A549 (cell line): ENCODE results near the gene KLHL35. TPM values are rescaled to one million over a fixed set of nuclear protein-coding genes. Genes with fewer than 3 reads are reported as not detected.

Source experiments
- ATAC-seq, 2 experiments: fragments of 200-7000 bp in 1 of 2; fragments of >200 bp in 1 of 2; cut with Nextera tagmentation in 1 of 2; cut with Tn5 transposase in 1 of 2; 3 replicates each; pipeline versions ENCODE4 v1.8.0 to v1.9.1; 2018 to 2020; ENCODE audit warnings: mild to moderate bottlenecking in 1 of 2, moderate library complexity in 1 of 2
- CTCF ChIA-PET: fragments of 300-600 bp; sonication (Branson Sonifier 250); formaldehyde crosslinking; extraction: SDS; loops from one replicate; lab custom pipeline; 2021; ENCODE audit warnings: antibody characterized with exemption, inconsistent platforms; lab: Yijun Ruan, JAX
- POLR2A ChIA-PET: fragments of 350-600 bp; formaldehyde crosslinking; extraction: SDS; loops from one replicate; lab custom pipeline; 2021; ENCODE audit warnings: antibody characterized with exemption, inconsistent platforms; lab: Yijun Ruan, JAX
- DNase-seq, 2 experiments: peaks; one replicate each; pipeline versions ENCODE4 v3.0.0 to v3.0.0-alpha.2; 2011 to 2016; ENCODE audit warnings: low read depth in 1 of 2, low spot score in 1 of 2
- FAIRE-seq: peaks from 2 replicates; lab custom pipeline; 2011; peaks lifted over from hg19 to GRCh38; lab: Jason Lieb, UNC
- H3K27ac ChIP-seq, 2 experiments: fragments of >200 bp; sonication (Bioruptor Twin); formaldehyde crosslinking; 3 replicates each; pipeline ENCODE4 v1.5.1; 2016 to 2017
- H3K4me1 ChIP-seq: fragments of >200 bp; sonication (Bioruptor Twin); formaldehyde crosslinking; 3 replicates; pipeline ENCODE4 v1.6.1; 2016
- H3K4me2 ChIP-seq: fragments of >200 bp; sonication (Bioruptor Twin); formaldehyde crosslinking; 3 replicates; pipeline ENCODE4 v1.6.1; 2016
- H3K4me3 ChIP-seq: fragments of >200 bp; sonication (Bioruptor Twin); formaldehyde crosslinking; 3 replicates; pipeline ENCODE4 v1.5.1; 2016
- H3K9me3 ChIP-seq: fragments of >200 bp; sonication (Bioruptor Twin); formaldehyde crosslinking; 3 replicates; pipeline ENCODE4 v1.6.1; 2016
- CBX2 ChIP-seq: fragments of 200-600 bp; sonication (generic); IDR thresholded peaks from 2 replicates; pipeline ENCODE4 v1.6.1; 2016; ENCODE audit warnings: low read depth, mild to moderate bottlenecking, borderline replicate concordance
- CBX8 ChIP-seq: fragments of 200-600 bp; sonication (generic); IDR thresholded peaks from 2 replicates; pipeline ENCODE4 v1.6.1; 2016
- CEBPB ChIP-seq, 2 experiments: fragments of >200 bp in 1 of 2; sonication (Bioruptor Twin) in 1 of 2; formaldehyde crosslinking in 1 of 2; IDR thresholded peaks; 2 replicates each; pipeline ENCODE4 v1.6.1; 2012 to 2016
- CHD4 ChIP-seq: fragments of 200-600 bp; sonication (generic); IDR thresholded peaks from 2 replicates; pipeline ENCODE4 v1.6.1; 2016; ENCODE audit warnings: antibody characterized with exemption, mild to moderate bottlenecking, borderline replicate concordance
- EHMT2 ChIP-seq: fragments of 200-600 bp; sonication (generic); IDR thresholded peaks from 2 replicates; pipeline ENCODE4 v1.6.1; 2016; ENCODE audit warnings: antibody characterized with exemption, low read depth, mild to moderate bottlenecking, moderate library complexity
- EP300 ChIP-seq, 2 experiments: fragments of >200 bp; sonication (Bioruptor Twin); formaldehyde crosslinking; IDR thresholded peaks; 2 replicates in 1 of 2; 3 replicates in 1 of 2; pipeline ENCODE4 v1.6.1; 2016 to 2017
- ESRRA ChIP-seq: fragments of 150-350 bp; IDR thresholded peaks from 2 replicates; pipeline ENCODE4 v1.6.1; 2014; ENCODE audit warnings: mild to moderate bottlenecking, low read length, borderline replicate concordance
- GATA3 ChIP-seq: IDR thresholded peaks from 2 replicates; pipeline ENCODE4 v1.6.1; 2012; ENCODE audit warnings: borderline replicate concordance
- HEYL ChIP-seq: fragments of 250-450 bp; sonication (Bioruptor Pico); IDR thresholded peaks from 2 replicates; pipeline ENCODE4 v1.8.0; 2021; ENCODE audit warnings: mild to moderate bottlenecking, moderate library complexity
- JUNB ChIP-seq: fragments of >200 bp; sonication (Bioruptor Twin); formaldehyde crosslinking; IDR thresholded peaks from 2 replicates; pipeline ENCODE4 v1.6.1; 2016
- MAFK ChIP-seq: fragments of 450-650 bp; IDR thresholded peaks from 2 replicates; pipeline ENCODE4 v1.6.1; 2014; ENCODE audit not compliant: partially characterized antibody
- NR3C1 ChIP-seq: fragments of >200 bp; sonication (Bioruptor Twin); formaldehyde crosslinking; IDR thresholded peaks from 3 replicates; pipeline ENCODE4 v1.6.1; 2017
- PHF8 ChIP-seq: fragments of 200-600 bp; sonication (generic); IDR thresholded peaks from 2 replicates; pipeline ENCODE4 v1.6.1; 2016; ENCODE audit warnings: low read depth, mild to moderate bottlenecking, antibody characterized with exemption, moderate library complexity, borderline replicate concordance
- RARB ChIP-seq: fragments of 250-450 bp; sonication (Bioruptor Pico); IDR thresholded peaks from 2 replicates; pipeline ENCODE4 v1.8.0; 2021; ENCODE audit warnings: mild to moderate bottlenecking, moderate library complexity
- RNF2 ChIP-seq: fragments of 200-600 bp; sonication (generic); IDR thresholded peaks from 2 replicates; pipeline ENCODE4 v1.6.1; 2016; ENCODE audit warnings: low read depth, mild to moderate bottlenecking, antibody characterized with exemption, moderate library complexity, borderline replicate concordance
- TP53 ChIP-seq: fragments of 250-450 bp; sonication (Bioruptor Pico); IDR thresholded peaks from 2 replicates; pipeline ENCODE4 v1.5.0; 2021; ENCODE audit warnings: mild to moderate bottlenecking, moderate library complexity
- ZNF302 ChIP-seq: fragments of 250-450 bp; sonication (Bioruptor Pico); IDR thresholded peaks from 2 replicates; pipeline ENCODE4 v1.9.0; 2021; ENCODE audit warnings: inconsistent platforms, mild to moderate bottlenecking, moderate library complexity
- WGBS: methylation state at CpG from one replicate; pipeline ENCODE4 v1.1.6; 2017; ENCODE audit errors: missing lambda C conversion rate; 5-methylcytosine and 5-hydroxymethylcytosine counted together
- polyA plus RNA-seq, 4 experiments: library from polyadenylated mRNA; depleted of rRNA in 3 of 4; stranded (reverse); fragments of >200 nt; fragmentation: RNase III in 1 of 4; extraction: RNeasy Plus Mini Kit Qiagen cat#74134 plus additional on column Dnase treatment in 1 of 4; gene quantifications; 2 replicates in 3 of 4; 3 replicates in 1 of 4; pipeline ENCODE4 v1.2.3, GENCODE V29; 2011 to 2017
- TF ChIP-seq, protein P1 (sequence below): fragments of 200-600 bp; sonication (generic); IDR thresholded peaks from 2 replicates; pipeline ENCODE4 v1.6.1; 2016; ENCODE audit warnings: antibody characterized with exemption, mild to moderate bottlenecking, moderate library complexity
- TF ChIP-seq, protein P2 (sequence below): fragments of >200 bp; sonication (Bioruptor Twin); formaldehyde crosslinking; IDR thresholded peaks from 2 replicates; pipeline ENCODE4 v1.6.1; 2016
- TF ChIP-seq, protein P3 (sequence below): fragments of >200 bp; sonication (Bioruptor Twin); formaldehyde crosslinking; IDR thresholded peaks from 3 replicates; pipeline ENCODE4 v1.6.1; 2016
- TF ChIP-seq, protein P4 (sequence below): fragments of 150-350 bp; IDR thresholded peaks from 2 replicates; pipeline ENCODE4 v1.6.1; 2014; ENCODE audit warnings: low read depth, mild to moderate bottlenecking, low read length
- TF ChIP-seq, protein P5 (sequence below): fragments of 450-650 bp; IDR thresholded peaks from 2 replicates; pipeline ENCODE4 v1.6.1; 2014; ENCODE audit warnings: antibody characterized with exemption
- TF ChIP-seq, protein P6 (sequence below): IDR thresholded peaks from 2 replicates; pipeline ENCODE4 v1.6.1; 2012; ENCODE audit warnings: low read depth, borderline replicate concordance
- TF ChIP-seq, protein P7 (sequence below): fragments of >200 bp; sonication (Bioruptor Twin); formaldehyde crosslinking; IDR thresholded peaks from 3 replicates; pipeline ENCODE4 v1.5.1; 2016

KLHL35 gene
- polyA plus RNA-seq, 2 of the 4 experiments (the other 2 are of a cell fraction): 0.56 to 1.0 TPM

DNA sequence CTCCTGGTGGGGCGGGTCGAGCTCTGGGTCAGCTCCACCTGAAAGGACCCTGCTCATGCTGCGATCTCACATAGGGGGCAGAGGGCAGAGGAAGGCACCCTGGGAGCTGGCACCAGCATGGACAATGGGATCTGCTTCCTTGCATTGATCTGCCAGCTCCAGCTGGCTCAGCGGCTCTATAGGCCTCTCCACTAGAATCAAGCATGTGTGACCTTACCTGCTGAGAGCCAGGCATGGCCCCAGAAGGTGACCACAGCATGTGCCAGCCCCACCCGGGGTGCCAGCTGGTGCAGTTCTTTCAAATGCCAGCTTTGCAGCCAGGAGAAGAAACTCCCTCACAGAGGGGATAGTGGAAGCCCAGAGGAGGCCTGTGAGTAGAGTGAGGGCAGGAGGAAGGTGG is 22.0 kb upstream of the KLHL35 start:
- FAIRE-seq (no peak), ATAC-seq (no peak), DNase-seq (no peak)
- Histone ChIP-seq H3K27ac (no peak overlapping the region), H3K4me3 (no peak overlapping the region), H3K9me3 (no peaks in the 10 kb centered on the region), H3K4me2 (no peak overlapping the region), H3K4me1 (peaks cover 14% of the 10 kb centered on the region; the same call in 1 of the 3 replicates)
- 66% methylated on average over 5 of the region's 5 CpGs for WGBS
- ChIA-PET POLR2A (no interaction called here), CTCF (interaction anchor here (0.6 to 5.3 kb wide), 15 partner anchors 8 to 78 kb away, joined by 3 to 50 read pairs (median 4); partner anchors contain the start of genes GDPD5 and KLHL35)
- TF ChIP-seq, protein P1, sequence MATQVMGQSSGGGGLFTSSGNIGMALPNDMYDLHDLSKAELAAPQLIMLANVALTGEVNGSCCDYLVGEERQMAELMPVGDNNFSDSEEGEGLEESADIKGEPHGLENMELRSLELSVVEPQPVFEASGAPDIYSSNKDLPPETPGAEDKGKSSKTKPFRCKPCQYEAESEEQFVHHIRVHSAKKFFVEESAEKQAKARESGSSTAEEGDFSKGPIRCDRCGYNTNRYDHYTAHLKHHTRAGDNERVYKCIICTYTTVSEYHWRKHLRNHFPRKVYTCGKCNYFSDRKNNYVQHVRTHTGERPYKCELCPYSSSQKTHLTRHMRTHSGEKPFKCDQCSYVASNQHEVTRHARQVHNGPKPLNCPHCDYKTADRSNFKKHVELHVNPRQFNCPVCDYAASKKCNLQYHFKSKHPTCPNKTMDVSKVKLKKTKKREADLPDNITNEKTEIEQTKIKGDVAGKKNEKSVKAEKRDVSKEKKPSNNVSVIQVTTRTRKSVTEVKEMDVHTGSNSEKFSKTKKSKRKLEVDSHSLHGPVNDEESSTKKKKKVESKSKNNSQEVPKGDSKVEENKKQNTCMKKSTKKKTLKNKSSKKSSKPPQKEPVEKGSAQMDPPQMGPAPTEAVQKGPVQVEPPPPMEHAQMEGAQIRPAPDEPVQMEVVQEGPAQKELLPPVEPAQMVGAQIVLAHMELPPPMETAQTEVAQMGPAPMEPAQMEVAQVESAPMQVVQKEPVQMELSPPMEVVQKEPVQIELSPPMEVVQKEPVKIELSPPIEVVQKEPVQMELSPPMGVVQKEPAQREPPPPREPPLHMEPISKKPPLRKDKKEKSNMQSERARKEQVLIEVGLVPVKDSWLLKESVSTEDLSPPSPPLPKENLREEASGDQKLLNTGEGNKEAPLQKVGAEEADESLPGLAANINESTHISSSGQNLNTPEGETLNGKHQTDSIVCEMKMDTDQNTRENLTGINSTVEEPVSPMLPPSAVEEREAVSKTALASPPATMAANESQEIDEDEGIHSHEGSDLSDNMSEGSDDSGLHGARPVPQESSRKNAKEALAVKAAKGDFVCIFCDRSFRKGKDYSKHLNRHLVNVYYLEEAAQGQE: no peak
- TF ChIP-seq NR3C1: no peak
- no peak for TF ChIP-seq PHF8
- TF ChIP-seq, protein P2, sequence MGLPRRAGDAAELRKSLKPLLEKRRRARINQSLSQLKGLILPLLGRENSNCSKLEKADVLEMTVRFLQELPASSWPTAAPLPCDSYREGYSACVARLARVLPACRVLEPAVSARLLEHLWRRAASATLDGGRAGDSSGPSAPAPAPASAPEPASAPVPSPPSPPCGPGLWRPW: no peak
- no peak for TF ChIP-seq TP53 (CRISPR knock-in tag)
- no peak for TF ChIP-seq ESRRA
- TF ChIP-seq HEYL: no peak
- TF ChIP-seq, protein P3, sequence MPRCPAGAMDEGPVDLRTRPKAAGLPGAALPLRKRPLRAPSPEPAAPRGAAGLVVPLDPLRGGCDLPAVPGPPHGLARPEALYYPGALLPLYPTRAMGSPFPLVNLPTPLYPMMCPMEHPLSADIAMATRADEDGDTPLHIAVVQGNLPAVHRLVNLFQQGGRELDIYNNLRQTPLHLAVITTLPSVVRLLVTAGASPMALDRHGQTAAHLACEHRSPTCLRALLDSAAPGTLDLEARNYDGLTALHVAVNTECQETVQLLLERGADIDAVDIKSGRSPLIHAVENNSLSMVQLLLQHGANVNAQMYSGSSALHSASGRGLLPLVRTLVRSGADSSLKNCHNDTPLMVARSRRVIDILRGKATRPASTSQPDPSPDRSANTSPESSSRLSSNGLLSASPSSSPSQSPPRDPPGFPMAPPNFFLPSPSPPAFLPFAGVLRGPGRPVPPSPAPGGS: no peak
- TF ChIP-seq CBX2: no peak
- TF ChIP-seq ZNF302 (CRISPR knock-in tag): no peak
- TF ChIP-seq CEBPB (IDR thresholded peaks at IDR 0.05): no peak
- TF ChIP-seq MAFK: no peak
- no peak for TF ChIP-seq CHD4
- TF ChIP-seq RNF2: no peak
- TF ChIP-seq, protein P4, sequence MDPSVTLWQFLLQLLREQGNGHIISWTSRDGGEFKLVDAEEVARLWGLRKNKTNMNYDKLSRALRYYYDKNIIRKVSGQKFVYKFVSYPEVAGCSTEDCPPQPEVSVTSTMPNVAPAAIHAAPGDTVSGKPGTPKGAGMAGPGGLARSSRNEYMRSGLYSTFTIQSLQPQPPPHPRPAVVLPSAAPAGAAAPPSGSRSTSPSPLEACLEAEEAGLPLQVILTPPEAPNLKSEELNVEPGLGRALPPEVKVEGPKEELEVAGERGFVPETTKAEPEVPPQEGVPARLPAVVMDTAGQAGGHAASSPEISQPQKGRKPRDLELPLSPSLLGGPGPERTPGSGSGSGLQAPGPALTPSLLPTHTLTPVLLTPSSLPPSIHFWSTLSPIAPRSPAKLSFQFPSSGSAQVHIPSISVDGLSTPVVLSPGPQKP: no peak
- TF ChIP-seq JUNB: no peak
- no peak for TF ChIP-seq CBX8

DNA sequence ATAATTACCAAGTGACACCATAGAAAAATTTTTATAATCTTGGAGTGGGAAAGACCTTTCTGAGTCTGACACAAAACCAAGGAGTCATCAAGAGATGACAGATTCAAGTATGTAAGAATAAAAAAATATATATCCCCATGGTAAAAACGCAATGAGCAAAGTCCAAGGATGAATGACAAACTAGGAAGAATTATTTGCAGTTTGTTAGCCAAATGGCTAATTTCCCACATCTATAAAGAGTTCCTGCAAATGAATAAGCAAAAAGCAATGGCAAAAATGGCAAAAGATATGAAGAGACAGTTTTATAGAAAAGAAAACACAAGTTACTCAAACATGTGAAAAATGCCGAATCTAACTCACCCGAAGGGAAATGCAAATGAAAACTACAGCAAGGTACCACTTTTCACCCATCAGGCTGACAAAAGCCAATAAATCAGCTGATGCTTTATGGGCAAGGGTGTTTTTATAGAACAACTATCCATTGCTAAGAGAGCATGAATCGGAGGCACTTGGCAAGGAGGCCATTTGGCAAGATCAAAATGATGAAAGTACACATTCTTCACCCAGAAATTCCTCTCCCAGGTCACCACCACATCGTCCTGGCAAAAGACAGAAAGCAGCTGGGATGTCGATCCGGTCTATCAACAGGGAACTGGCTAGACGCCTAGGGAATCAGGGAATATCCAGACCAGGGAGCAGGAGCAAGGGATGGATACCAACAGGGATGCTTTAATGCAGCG is 21.1 kb upstream of the KLHL35 start:
- CTCF ChIA-PET: interaction anchor here (0.6 to 5.3 kb wide), 12 partner anchors 9 to 79 kb away, joined by 3 to 50 read pairs (median 4); partner anchors contain the start of gene GDPD5
- H3K4me2 ChIP-seq: peak overlapping the region; percentile 10; the same call in 2 of the 3 replicates
- ATAC-seq (no peak), FAIRE-seq (no peak), DNase-seq (no peak)
- no peak overlapping the region for H3K4me3 ChIP-seq
- 65% methylated on average over 9 of the region's 9 CpGs for WGBS
- no peaks in the 10 kb centered on the region for H3K9me3 ChIP-seq
- no peak overlapping the region for H3K27ac ChIP-seq
- peaks cover 14% of the 10 kb centered on the region; the same call in 1 of the 3 replicates for H3K4me1 ChIP-seq
- POLR2A ChIA-PET: no interaction called here
- TF ChIP-seq, protein P5, sequence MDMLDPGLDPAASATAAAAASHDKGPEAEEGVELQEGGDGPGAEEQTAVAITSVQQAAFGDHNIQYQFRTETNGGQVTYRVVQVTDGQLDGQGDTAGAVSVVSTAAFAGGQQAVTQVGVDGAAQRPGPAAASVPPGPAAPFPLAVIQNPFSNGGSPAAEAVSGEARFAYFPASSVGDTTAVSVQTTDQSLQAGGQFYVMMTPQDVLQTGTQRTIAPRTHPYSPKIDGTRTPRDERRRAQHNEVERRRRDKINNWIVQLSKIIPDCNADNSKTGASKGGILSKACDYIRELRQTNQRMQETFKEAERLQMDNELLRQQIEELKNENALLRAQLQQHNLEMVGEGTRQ: no peak
- TF ChIP-seq RARB (CRISPR knock-in tag) (no peak), CBX8 (no peak), GATA3 (no peak), EP300 (IDR thresholded peaks at IDR 0.05) (no peak), JUNB (no peak), CEBPB (IDR thresholded peaks at IDR 0.05) (no peak), EHMT2 (no peak)
- TF ChIP-seq, protein P6, sequence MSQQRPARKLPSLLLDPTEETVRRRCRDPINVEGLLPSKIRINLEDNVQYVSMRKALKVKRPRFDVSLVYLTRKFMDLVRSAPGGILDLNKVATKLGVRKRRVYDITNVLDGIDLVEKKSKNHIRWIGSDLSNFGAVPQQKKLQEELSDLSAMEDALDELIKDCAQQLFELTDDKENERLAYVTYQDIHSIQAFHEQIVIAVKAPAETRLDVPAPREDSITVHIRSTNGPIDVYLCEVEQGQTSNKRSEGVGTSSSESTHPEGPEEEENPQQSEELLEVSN: no peak
- TF ChIP-seq, protein P7, sequence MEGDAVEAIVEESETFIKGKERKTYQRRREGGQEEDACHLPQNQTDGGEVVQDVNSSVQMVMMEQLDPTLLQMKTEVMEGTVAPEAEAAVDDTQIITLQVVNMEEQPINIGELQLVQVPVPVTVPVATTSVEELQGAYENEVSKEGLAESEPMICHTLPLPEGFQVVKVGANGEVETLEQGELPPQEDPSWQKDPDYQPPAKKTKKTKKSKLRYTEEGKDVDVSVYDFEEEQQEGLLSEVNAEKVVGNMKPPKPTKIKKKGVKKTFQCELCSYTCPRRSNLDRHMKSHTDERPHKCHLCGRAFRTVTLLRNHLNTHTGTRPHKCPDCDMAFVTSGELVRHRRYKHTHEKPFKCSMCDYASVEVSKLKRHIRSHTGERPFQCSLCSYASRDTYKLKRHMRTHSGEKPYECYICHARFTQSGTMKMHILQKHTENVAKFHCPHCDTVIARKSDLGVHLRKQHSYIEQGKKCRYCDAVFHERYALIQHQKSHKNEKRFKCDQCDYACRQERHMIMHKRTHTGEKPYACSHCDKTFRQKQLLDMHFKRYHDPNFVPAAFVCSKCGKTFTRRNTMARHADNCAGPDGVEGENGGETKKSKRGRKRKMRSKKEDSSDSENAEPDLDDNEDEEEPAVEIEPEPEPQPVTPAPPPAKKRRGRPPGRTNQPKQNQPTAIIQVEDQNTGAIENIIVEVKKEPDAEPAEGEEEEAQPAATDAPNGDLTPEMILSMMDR: no peak
- TF ChIP-seq, protein P2: no peak
